ENCODE results near the gene SLC43A2.

The SLC43A2 gene

DNA sequence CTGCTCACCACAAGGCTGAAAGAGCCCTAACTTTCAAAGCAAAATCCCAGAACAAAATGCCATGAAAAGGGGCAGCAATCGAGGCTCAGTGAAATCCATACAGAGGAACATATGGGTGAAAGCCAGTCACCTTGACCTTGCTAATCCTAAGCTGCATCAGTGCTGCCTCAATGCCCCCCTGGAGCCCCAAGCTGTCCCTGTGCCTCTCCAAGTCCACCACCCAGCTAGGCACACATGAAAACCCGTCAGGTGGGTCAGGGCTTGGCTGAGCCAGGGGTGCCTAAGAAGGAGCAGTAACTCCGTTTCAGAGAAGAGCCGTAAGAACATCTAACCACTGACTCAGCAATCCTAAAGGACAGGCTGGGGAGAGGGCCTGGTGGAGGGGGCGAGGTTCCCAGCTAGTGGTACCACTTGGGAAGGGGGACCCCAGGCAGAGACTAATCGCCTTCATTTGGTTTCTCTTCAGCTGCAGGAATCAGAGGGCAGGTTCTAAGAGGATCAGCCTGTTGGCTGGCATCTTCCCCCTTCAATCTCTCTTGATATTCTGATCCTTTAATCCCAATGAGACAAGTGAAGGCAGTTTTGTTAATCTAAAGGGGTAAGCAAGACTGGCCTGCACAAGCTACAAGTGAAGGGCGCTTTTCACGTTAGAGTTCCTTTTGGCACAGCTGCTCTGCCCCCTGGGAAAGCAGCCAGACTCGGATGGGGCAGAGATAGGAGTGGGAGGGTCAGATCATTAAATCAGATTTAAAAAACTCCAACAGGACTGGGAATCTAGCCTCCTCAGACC, 73.7 kb downstream of the SLC43A2 start:
- WGBS, 2 experiments: 85 to 89% methylated on average over 9 of the region's 9 CpGs
- H3K27ac ChIP-seq (ENCODE audit: insufficient read depth, low read depth, low read length, poor library complexity, severe bottlenecking): no peak overlapping the region
- H3K36me3 ChIP-seq (ENCODE audit: control insufficient read depth, insufficient read depth, low read length): peaks cover 18% of the 10 kb centered on the region

DNA sequence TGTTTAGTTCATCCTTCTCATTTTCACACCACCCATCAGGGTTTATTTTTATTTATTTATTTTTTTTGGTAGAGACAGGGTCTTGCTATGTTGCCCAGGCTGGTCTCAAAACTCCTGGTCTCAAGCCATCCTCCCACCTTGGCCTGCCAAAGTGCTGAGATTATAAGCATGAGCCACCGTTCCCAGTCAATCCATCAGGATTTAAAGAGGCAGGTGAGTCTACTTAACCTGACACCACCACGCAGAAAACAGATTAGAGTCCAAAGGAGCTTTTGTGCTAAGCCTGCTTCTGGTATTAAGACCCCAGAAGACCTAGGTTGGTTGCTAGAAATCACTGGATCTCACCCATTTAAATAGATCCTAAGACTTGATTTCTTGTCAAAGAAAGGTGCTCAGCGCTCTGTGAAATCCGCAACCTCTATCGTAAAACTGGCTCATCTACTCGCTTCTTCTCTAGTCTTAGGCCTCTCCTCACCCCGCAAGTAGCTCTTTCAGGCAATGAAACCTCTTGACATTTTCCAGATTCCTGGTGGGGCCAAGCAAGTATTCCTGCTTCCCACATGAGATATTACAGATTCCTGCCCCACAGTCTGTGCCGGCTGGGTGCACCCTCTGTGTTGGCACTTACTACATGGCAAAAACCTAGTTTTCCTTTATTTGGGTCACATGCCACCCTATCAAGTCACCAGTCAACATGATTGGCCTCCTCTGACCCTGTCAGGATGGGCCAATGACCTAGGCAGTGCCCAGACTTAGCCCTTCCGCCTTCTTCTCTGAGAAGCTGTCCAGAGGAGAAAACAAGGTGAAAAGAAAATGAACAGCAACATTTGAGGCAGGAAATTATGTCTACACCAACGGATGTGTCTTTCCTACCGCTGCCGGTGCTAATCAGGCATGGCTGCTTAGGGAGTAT, 75.0 kb downstream of the SLC43A2 start:
- peaks cover 18% of the 10 kb centered on the region for H3K36me3 ChIP-seq (ENCODE audit: control insufficient read depth, insufficient read depth, low read length)
- H3K27me3 ChIP-seq (ENCODE audit: control insufficient read depth, insufficient read depth, low read length, poor library complexity, severe bottlenecking): no peaks in the 10 kb centered on the region
- H3K9me3 ChIP-seq (ENCODE audit: control insufficient read depth, low read length): no peaks in the 10 kb centered on the region
- H3K4me3 ChIP-seq (ENCODE audit: insufficient read depth, low read depth, low read length): no peak overlapping the region
- 94% methylated on average over 12 of the region's 12 CpGs for WGBS, 2 experiments
- no peaks in the 10 kb centered on the region for H3K4me1 ChIP-seq (ENCODE audit: control insufficient read depth, insufficient read depth, low read length)
- no peak overlapping the region for H3K27ac ChIP-seq (ENCODE audit: insufficient read depth, low read depth, low read length, poor library complexity, severe bottlenecking)

More for the DNA sequence above, 73.7 kb downstream of the SLC43A2 start:
- H3K9me3 ChIP-seq (ENCODE audit: control insufficient read depth, low read length): no peaks in the 10 kb centered on the region
- H3K27me3 ChIP-seq (ENCODE audit: control insufficient read depth, insufficient read depth, low read length, poor library complexity, severe bottlenecking): no peaks in the 10 kb centered on the region
- H3K4me1 ChIP-seq (ENCODE audit: control insufficient read depth, insufficient read depth, low read length): peaks cover 11% of the 10 kb centered on the region
- H3K4me3 ChIP-seq (ENCODE audit: insufficient read depth, low read depth, low read length): no peak overlapping the region

DNA sequence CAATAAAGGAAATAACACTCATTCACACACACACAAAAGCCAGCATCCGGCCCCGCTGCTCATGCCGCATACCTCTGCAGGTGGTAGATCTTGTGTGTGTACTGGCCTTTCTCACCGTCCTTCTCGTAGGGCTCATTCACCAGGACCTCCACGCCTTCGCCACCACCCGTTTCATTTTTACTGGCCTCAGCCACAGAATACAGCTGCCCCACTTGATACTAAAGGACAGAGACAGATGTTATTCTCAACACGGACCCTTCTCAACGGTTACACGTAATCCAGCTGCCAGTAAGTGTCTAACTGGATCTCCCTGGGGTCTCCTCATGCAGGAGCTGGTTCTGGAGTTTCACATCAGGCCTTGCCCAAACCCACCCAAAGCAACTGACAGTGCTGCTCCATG, 75.7 kb downstream of the SLC43A2 start:
- no peaks in the 10 kb centered on the region for H3K27me3 ChIP-seq (ENCODE audit: control insufficient read depth, insufficient read depth, low read length, poor library complexity, severe bottlenecking)
- H3K4me1 ChIP-seq (ENCODE audit: control insufficient read depth, insufficient read depth, low read length): no peaks in the 10 kb centered on the region
- no peak overlapping the region for H3K27ac ChIP-seq (ENCODE audit: insufficient read depth, low read depth, low read length, poor library complexity, severe bottlenecking)
- no peaks in the 10 kb centered on the region for H3K9me3 ChIP-seq (ENCODE audit: control insufficient read depth, low read length)
- H3K4me3 ChIP-seq (ENCODE audit: insufficient read depth, low read depth, low read length): no peak overlapping the region
- peaks cover 18% of the 10 kb centered on the region for H3K36me3 ChIP-seq (ENCODE audit: control insufficient read depth, insufficient read depth, low read length)
- 96% methylated on average over 11 of the region's 11 CpGs for WGBS, 2 experiments

DNA sequence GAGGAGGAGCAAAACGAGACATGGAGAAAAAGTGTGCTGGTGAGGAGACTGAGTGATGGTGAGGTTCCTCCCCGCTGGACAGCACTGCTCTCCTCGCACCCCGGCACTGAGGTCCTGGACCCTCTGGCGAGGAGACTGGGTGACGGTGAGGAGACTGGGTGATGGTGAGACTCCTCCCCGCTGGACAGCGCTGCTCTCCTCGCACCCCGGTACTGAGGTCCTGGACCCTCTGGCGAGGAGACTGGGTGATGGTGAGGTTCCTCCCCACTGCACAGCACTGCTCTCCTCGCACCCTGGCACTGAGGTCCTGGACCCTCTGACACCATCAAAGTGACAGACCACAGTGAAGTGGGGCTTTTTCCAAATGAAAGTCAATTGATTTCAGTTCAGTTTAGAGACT, 76.9 kb downstream of the SLC43A2 start:
- Histone ChIP-seq H3K4me3 (ENCODE audit: insufficient read depth, low read depth, low read length) (no peak overlapping the region), H3K27me3 (ENCODE audit: control insufficient read depth, insufficient read depth, low read length, poor library complexity, severe bottlenecking) (no peaks in the 10 kb centered on the region)
- WGBS, 2 experiments: 95 to 96% methylated on average over 12 of the region's 12 CpGs

DNA sequence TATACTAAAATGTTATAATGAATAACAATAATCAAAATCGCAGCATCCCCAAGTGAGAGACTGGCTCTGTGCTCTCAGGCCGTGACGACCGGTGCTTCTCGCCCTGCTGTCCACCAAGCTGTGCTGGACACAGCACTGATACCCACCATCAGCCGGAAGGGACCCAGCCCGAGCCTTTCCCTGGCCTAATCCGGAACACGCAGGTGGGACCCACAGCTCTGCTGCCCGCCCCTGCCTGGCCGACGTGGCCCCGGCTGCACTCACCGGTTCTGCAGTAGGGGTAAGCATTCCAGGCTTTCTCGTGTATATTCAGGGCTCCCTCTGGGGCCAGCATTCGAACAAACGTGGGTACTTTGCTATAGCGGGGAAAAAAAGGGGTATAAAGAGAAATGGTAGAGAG, 80.6 kb downstream of the SLC43A2 start:
- no peak overlapping the region for H3K27ac ChIP-seq (ENCODE audit: insufficient read depth, low read depth, low read length, poor library complexity, severe bottlenecking)
- no peaks in the 10 kb centered on the region for H3K4me1 ChIP-seq (ENCODE audit: control insufficient read depth, insufficient read depth, low read length)
- H3K9me3 ChIP-seq (ENCODE audit: control insufficient read depth, low read length): no peaks in the 10 kb centered on the region
- H3K4me3 ChIP-seq (ENCODE audit: insufficient read depth, low read depth, low read length): no peak overlapping the region
- H3K27me3 ChIP-seq (ENCODE audit: control insufficient read depth, insufficient read depth, low read length, poor library complexity, severe bottlenecking): no peaks in the 10 kb centered on the region
- H3K36me3 ChIP-seq (ENCODE audit: control insufficient read depth, insufficient read depth, low read length): peaks cover 15% of the 10 kb centered on the region
- 94% methylated on average over 18 of the region's 18 CpGs for WGBS, 2 experiments

More for the DNA sequence above, 76.9 kb downstream of the SLC43A2 start:
- H3K36me3 ChIP-seq (ENCODE audit: control insufficient read depth, insufficient read depth, low read length): peaks cover 15% of the 10 kb centered on the region
- H3K9me3 ChIP-seq (ENCODE audit: control insufficient read depth, low read length): no peaks in the 10 kb centered on the region
- H3K4me1 ChIP-seq (ENCODE audit: control insufficient read depth, insufficient read depth, low read length): no peaks in the 10 kb centered on the region
- H3K27ac ChIP-seq (ENCODE audit: insufficient read depth, low read depth, low read length, poor library complexity, severe bottlenecking): no peak overlapping the region

DNA sequence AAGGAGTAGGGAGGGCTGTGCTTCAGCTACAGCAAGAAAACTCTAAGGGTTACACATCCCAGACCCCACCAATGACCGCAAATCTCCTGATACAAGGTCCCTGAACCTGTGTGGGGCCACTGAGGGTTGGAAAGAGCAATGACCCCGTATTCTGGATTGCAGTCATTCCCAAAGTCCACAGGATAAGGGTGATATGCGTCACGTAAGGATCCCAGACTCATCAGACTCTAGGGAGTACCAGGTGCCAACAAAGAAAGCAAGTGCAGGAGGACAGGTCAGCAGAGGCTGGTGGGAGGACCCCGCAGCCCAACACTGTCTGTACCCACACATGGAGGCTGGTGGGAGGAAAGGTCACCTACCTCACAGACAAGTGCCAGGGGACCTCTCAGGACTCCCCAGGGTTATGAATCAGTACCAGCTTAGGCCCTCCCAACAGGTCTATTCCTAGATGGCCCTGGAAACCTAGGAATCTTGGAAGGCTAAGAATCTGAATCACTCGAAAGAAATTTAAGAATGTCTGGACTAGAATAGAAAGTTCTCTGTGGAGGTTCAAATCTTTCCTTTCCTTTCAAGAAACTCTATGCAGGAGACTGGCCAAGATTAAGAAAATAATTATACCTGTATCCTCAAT, 82.2 kb downstream of the SLC43A2 start:
- H3K36me3 ChIP-seq (ENCODE audit: control insufficient read depth, insufficient read depth, low read length): peaks cover 14% of the 10 kb centered on the region
- H3K27me3 ChIP-seq (ENCODE audit: control insufficient read depth, insufficient read depth, low read length, poor library complexity, severe bottlenecking): no peaks in the 10 kb centered on the region
- H3K4me1 ChIP-seq (ENCODE audit: control insufficient read depth, insufficient read depth, low read length): no peaks in the 10 kb centered on the region
- H3K4me3 ChIP-seq (ENCODE audit: insufficient read depth, low read depth, low read length): no peak overlapping the region
- H3K27ac ChIP-seq (ENCODE audit: insufficient read depth, low read depth, low read length, poor library complexity, severe bottlenecking): no peak overlapping the region
- WGBS, 2 experiments: 95 to 97% methylated on average over 6 of the region's 6 CpGs
- no peaks in the 10 kb centered on the region for H3K9me3 ChIP-seq (ENCODE audit: control insufficient read depth, low read length)

DNA sequence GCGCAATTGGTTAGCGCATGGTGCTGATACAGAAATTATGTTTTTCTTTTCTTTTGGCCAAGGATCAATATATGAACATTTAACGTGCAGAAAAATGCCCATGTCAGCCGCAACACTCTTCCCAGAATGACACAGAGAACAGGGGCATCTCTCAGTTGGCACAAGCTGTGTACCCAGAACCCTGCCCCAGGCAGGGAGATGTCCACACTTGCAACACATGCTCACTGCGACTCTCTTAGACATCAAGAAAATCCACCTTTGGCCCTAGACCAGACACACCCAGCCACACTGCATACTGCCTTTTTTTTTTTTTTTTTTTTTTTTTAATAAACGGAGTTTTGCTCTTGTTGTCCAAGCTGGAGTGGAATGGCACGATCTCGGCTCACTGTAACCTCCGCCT, 83.0 kb downstream of the SLC43A2 start:
- no peak overlapping the region for H3K27ac ChIP-seq (ENCODE audit: insufficient read depth, low read depth, low read length, poor library complexity, severe bottlenecking)
- no peaks in the 10 kb centered on the region for H3K9me3 ChIP-seq (ENCODE audit: control insufficient read depth, low read length)
- no peak overlapping the region for H3K4me3 ChIP-seq (ENCODE audit: insufficient read depth, low read depth, low read length)
- H3K4me1 ChIP-seq (ENCODE audit: control insufficient read depth, insufficient read depth, low read length): no peaks in the 10 kb centered on the region
- no peaks in the 10 kb centered on the region for H3K27me3 ChIP-seq (ENCODE audit: control insufficient read depth, insufficient read depth, low read length, poor library complexity, severe bottlenecking)
- 92 to 95% methylated on average over 9 of the region's 9 CpGs for WGBS, 2 experiments
- peaks cover 13% of the 10 kb centered on the region for H3K36me3 ChIP-seq (ENCODE audit: control insufficient read depth, insufficient read depth, low read length)

DNA sequence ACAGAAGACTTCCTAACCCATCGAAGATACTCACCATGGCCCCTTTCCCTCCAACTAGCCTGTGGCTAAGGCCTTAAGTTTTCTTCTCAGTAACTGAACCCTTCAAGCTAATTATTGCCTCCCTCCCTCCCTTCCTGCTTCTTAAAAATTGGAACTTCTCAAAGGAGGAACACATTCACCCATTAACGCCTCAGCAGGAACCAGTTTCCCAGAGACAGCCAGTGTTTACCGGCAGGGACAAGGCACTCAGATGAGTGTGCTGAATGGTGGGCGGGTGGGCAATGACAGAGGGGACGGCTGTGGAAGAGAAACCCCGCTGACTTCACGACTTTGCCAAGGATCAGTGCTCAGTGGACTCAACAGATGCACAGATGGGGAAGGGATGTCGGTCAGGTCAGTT, 86.3 kb downstream of the SLC43A2 start:
- 80 to 87% methylated on average over 8 of the region's 8 CpGs for WGBS, 2 experiments
- H3K36me3 ChIP-seq (ENCODE audit: control insufficient read depth, insufficient read depth, low read length): peaks cover 22% of the 10 kb centered on the region
- H3K27ac ChIP-seq (ENCODE audit: insufficient read depth, low read depth, low read length, poor library complexity, severe bottlenecking): no peak overlapping the region
- H3K27me3 ChIP-seq (ENCODE audit: control insufficient read depth, insufficient read depth, low read length, poor library complexity, severe bottlenecking): no peaks in the 10 kb centered on the region
- no peak overlapping the region for H3K4me3 ChIP-seq (ENCODE audit: insufficient read depth, low read depth, low read length)
- H3K4me1 ChIP-seq (ENCODE audit: control insufficient read depth, insufficient read depth, low read length): no peaks in the 10 kb centered on the region
- H3K9me3 ChIP-seq (ENCODE audit: control insufficient read depth, low read length): no peaks in the 10 kb centered on the region

DNA sequence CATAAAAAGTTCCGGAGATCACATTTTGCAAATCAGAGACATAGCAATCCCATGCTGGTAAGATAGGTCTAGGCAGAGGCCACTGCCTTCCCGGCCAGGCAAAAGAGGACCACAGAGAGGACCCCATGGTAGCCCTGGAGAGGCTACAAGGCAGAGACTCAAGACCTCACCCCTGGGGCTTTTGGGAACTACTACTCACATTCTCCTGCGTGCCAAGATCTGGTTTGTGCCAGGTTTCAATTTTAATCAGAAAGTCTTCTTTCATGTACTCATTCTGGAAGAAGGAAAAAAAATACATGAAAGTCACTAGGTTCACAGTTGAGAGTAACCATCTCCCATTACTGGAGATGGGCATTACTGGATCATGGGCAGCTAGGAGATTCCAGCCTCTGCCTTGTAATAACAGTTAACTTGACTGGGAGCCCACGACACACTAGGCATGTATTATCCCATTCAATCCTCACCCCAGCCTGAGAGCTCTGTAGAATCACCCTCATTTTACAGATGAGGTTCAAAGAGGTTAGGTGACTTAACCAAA, 87.2 kb downstream of the SLC43A2 start:
- Histone ChIP-seq H3K4me1 (ENCODE audit: control insufficient read depth, insufficient read depth, low read length) (no peaks in the 10 kb centered on the region), H3K9me3 (ENCODE audit: control insufficient read depth, low read length) (no peaks in the 10 kb centered on the region), H3K4me3 (ENCODE audit: insufficient read depth, low read depth, low read length) (no peak overlapping the region), H3K36me3 (ENCODE audit: control insufficient read depth, insufficient read depth, low read length) (peaks cover 22% of the 10 kb centered on the region), H3K27me3 (ENCODE audit: control insufficient read depth, insufficient read depth, low read length, poor library complexity, severe bottlenecking) (no peaks in the 10 kb centered on the region), H3K27ac (ENCODE audit: insufficient read depth, low read depth, low read length, poor library complexity, severe bottlenecking) (no peak overlapping the region)
- 92 to 97% methylated on average over 4 of the region's 4 CpGs for WGBS, 2 experiments

DNA sequence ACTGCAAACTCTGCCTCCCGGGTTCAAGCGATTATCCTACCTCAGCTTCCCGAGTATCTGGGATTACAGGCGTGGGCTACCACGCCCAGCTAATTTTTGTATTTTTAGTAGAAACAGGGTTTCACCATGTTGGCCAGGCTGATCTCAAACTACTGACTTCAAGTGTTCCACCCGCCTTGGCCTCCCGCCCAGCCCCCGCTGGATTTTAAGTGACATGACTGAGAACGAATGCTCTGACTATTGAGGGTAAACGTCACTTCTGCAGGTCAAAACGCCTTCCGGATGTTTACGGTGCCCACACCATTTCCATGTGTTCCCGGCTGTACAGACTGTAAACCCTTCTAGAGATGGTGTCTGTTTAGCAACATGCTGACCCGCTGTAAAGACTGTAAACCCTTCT, 88.8 kb downstream of the SLC43A2 start:
- H3K27me3 ChIP-seq (ENCODE audit: control insufficient read depth, insufficient read depth, low read length, poor library complexity, severe bottlenecking): no peaks in the 10 kb centered on the region
- no peak overlapping the region for H3K4me3 ChIP-seq (ENCODE audit: insufficient read depth, low read depth, low read length)
- H3K36me3 ChIP-seq (ENCODE audit: control insufficient read depth, insufficient read depth, low read length): peaks cover 24% of the 10 kb centered on the region
- H3K9me3 ChIP-seq (ENCODE audit: control insufficient read depth, low read length): no peaks in the 10 kb centered on the region
- H3K4me1 ChIP-seq (ENCODE audit: control insufficient read depth, insufficient read depth, low read length): no peaks in the 10 kb centered on the region
- no peak overlapping the region for H3K27ac ChIP-seq (ENCODE audit: insufficient read depth, low read depth, low read length, poor library complexity, severe bottlenecking)
- WGBS, 2 experiments: 92 to 93% methylated on average over 15 of the region's 15 CpGs
